Smooth muscle cell (in vitro differentiated cells): ENCODE measurements around the gene PLOD3. TPM values are rescaled to one million over a fixed set of nuclear protein-coding genes. Genes with fewer than 3 reads are reported as not detected.
"Not testable (repeated sequence)": the region's sequence is repeated elsewhere in the genome, so short reads cannot be mapped to it uniquely, and the experiment has no call there.

Source experiments
- DNase-seq: peaks from one replicate; lab custom pipeline; 2025; ENCODE audit not compliant: unreplicated experiment; lab: John Stamatoyannopoulos, UW
- H2AFZ ChIP-seq: fragments of 200-600 bp; sonication (generic); 2 replicates; pipeline ENCODE4 v1.6.0; 2016; ENCODE audit warnings: antibody characterized with exemption, low read depth, mild to moderate bottlenecking
- H3F3A ChIP-seq: fragments of 200-600 bp; sonication (generic); 2 replicates; pipeline ENCODE4 v1.6.0; 2017; ENCODE audit warnings: antibody characterized with exemption, low read depth
- H3K27ac ChIP-seq: fragments of 200-600 bp; sonication (generic); 2 replicates; pipeline ENCODE4 v1.5.1; 2016; ENCODE audit warnings: low read depth, mild to moderate bottlenecking
- H3K27me3 ChIP-seq: fragments of 200-600 bp; sonication (generic); 2 replicates; pipeline ENCODE4 v1.6.1; 2016; ENCODE audit warnings: low read depth, mild to moderate bottlenecking
- H3K36me3 ChIP-seq: fragments of 200-600 bp; sonication (generic); 2 replicates; pipeline ENCODE4 v1.5.1; 2016; ENCODE audit warnings: low read depth
- H3K4me1 ChIP-seq: fragments of 200-600 bp; sonication (generic); 2 replicates; pipeline ENCODE4 v1.5.1; 2016; ENCODE audit warnings: low read depth
- H3K4me2 ChIP-seq: fragments of 200-600 bp; sonication (generic); 2 replicates; pipeline ENCODE4 v1.6.0; 2016; ENCODE audit warnings: mild to moderate bottlenecking
- H3K4me3 ChIP-seq: fragments of 200-600 bp; sonication (generic); 2 replicates; pipeline ENCODE4 v1.5.1; 2016; ENCODE audit warnings: mild to moderate bottlenecking
- H3K79me2 ChIP-seq: fragments of 200-600 bp; sonication (generic); 2 replicates; pipeline ENCODE4 v1.6.0; 2016; ENCODE audit warnings: low read depth, mild to moderate bottlenecking
- H3K9ac ChIP-seq: fragments of 200-600 bp; sonication (generic); 2 replicates; pipeline ENCODE4 v1.6.0; 2016; ENCODE audit warnings: low read depth
- H3K9me3 ChIP-seq: fragments of 200-600 bp; sonication (generic); replicated peaks from 2 replicates; pipeline ENCODE4 v1.5.1; 2016; ENCODE audit warnings: low read depth
- H4K20me1 ChIP-seq: fragments of 200-600 bp; sonication (generic); 2 replicates; pipeline ENCODE4 v1.6.0; 2016; ENCODE audit warnings: low read depth
- CTCF ChIP-seq: fragments of 200-600 bp; sonication (generic); IDR thresholded peaks from 2 replicates; pipeline ENCODE4 v1.5.1; 2017; ENCODE audit warnings: borderline replicate concordance, mild to moderate bottlenecking, antibody characterized with exemption; ENCODE audit not compliant: insufficient read depth, poor library complexity, severe bottlenecking
- WGBS: methylation state at CpG from one replicate; pipeline ENCODE4 v1.1.7; 2016; ENCODE audit warnings: low lambda C conversion rate; 5-methylcytosine and 5-hydroxymethylcytosine counted together
- polyA plus RNA-seq: library from polyadenylated mRNA; unstranded; fragments of >200 nt; fragmentation: Nextera tagmentation; extraction: Ambion mirVana; gene quantifications from 2 replicates; pipeline ENCODE4 v1.2.1, GENCODE V29; 2016
- total RNA-seq: library from RNA; depleted of rRNA; stranded (reverse); fragments of >200 nt; gene quantifications from 2 replicates; pipeline ENCODE4 v1.2.3, GENCODE V29; 2014

The PLOD3 gene
- total and polyA plus RNA-seq, 2 experiments from 2014 or later: 58.4 to 168 TPM

DNA sequence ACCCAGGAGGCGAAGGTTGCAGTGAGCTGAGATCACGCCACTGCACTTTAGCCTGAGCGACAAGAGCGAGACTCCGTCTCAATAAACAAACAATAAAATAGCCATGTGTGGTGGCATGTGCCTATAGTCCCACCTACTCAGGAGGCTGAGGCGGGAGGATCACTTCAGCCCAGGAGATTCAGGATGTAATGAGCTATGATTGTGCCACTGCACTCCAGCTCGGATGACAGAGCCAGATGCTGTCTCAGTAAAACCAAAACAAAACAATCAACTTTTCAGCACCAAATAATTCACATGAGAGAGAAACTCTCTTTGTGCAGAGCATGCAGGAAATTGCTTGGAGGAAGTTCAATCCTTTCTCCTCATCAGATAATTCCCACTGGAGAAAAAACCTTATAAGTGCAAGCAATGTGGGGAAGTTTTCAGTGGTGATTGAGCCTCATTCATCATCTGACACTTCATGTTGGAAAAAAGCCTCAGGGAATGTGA is 40.9 kb upstream of the PLOD3 start:
- Histone ChIP-seq H3K9me3 (no peaks in the 10 kb centered on the region), H3K4me2 (no peak overlapping the region), H2AFZ (no peak overlapping the region), H3K4me1 (no peaks in the 10 kb centered on the region), H3K27ac (no peak overlapping the region), H4K20me1 (no peaks in the 10 kb centered on the region), H3K9ac (no peak overlapping the region), H3K4me3 (no peak overlapping the region), H3K36me3 (no peaks in the 10 kb centered on the region), H3F3A (no peaks in the 10 kb centered on the region), H3K79me2 (no peaks in the 10 kb centered on the region), H3K27me3 (no peaks in the 10 kb centered on the region)
- WGBS: 82% methylated on average over 7 of the region's 7 CpGs
- no peak for DNase-seq
- TF ChIP-seq CTCF: no peak

DNA sequence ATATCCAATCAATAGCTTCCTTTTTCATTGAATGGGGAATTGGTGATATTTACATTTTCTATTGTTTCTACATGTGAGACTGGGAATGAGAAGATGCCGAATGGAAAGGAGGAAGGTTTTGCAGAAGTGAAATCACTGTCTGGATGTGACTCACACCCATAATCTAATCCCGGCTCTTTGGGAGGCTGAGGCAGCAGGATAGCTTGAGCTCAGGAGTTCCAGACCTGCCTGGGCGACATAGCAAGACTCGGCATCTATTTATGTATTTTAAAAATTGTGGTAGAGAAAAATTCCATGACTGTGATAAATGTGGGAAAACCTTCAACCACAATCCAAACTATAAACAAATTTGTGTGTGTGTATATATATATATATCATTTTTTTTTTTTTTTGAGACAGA is 38.4 kb upstream of the PLOD3 start:
- no peak for DNase-seq
- no peak overlapping the region for H3K4me2 ChIP-seq
- H2AFZ ChIP-seq: no peak overlapping the region
- H3K27ac ChIP-seq: no peak overlapping the region
- no peaks in the 10 kb centered on the region for H3F3A ChIP-seq
- H3K4me3 ChIP-seq: no peak overlapping the region
- H3K36me3 ChIP-seq: no peaks in the 10 kb centered on the region
- peaks cover 10% of the 10 kb centered on the region for H3K79me2 ChIP-seq
- WGBS: 27% methylated on average over 4 of the region's 4 CpGs
- no peak for TF ChIP-seq CTCF
- H3K9ac ChIP-seq: no peak overlapping the region
- no peaks in the 10 kb centered on the region for H3K27me3 ChIP-seq
- H3K9me3 ChIP-seq: no peaks in the 10 kb centered on the region
- H4K20me1 ChIP-seq: peaks cover 1% of the 10 kb centered on the region
- H3K4me1 ChIP-seq: peaks cover 6% of the 10 kb centered on the region

GRCh38 chr7:101253199-101253598 is 35.8 kb upstream of the PLOD3 start:
- peaks cover 36% of the 10 kb centered on the region for H3K79me2 ChIP-seq
- not testable (repeated sequence) for H2AFZ ChIP-seq, H3K9me3 ChIP-seq, H3K4me3 ChIP-seq, H3K27me3 ChIP-seq, H3F3A ChIP-seq, H3K9ac ChIP-seq, H3K4me2 ChIP-seq, DNase-seq, H3K27ac ChIP-seq, H3K36me3 ChIP-seq
- WGBS: 96% methylated on average over 4 of the region's 5 CpGs
- H3K4me1 ChIP-seq: peaks cover 10% of the 10 kb centered on the region
- peaks cover 15% of the 10 kb centered on the region for H4K20me1 ChIP-seq

DNA sequence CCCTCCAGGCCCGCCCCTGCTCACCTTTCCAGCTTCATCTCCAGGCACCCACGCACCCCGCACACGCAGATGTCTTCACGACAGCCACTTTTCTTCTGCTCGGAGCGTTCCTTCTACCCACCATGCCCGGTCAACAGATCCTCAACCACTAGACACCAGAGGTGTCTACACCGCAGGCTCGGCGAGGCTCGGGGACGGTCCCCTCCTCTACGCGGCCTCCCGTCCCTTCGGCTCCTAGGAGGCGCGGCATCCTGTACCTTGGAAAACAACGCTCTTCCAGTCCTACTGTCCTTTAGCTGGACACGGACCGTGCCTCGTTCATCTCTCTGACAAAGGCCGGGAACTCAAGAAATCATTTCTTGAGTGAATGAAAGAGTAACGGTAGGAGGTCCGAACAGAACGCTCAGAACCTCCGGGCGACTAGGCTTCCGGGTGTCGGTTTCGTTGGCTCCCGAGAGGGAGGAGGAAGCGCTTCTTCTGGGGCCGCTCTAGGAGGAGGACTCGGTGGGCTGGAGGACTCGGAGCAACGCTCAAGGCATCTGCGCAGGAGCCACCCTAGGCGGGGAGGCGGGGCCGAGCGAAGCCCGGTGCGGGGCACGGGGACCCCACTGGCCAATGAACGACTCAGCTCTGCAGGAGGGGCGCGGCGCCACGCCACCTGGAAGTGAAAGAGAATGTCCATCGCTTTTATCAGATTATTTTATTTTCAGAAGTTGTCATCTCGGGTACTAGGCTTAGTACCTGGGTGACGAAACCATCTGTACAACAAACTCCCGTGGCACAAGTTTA is 34.7 kb upstream of the PLOD3 start:
- peak overlapping the region; percentile 91 for H3K4me2 ChIP-seq
- peaks cover 10% of the 10 kb centered on the region for H3K4me1 ChIP-seq
- H2AFZ ChIP-seq: peak overlapping the region; percentile 99
- peaks cover 18% of the 10 kb centered on the region for H4K20me1 ChIP-seq
- peaks cover 39% of the 10 kb centered on the region for H3K79me2 ChIP-seq
- no peak for TF ChIP-seq CTCF
- no peaks in the 10 kb centered on the region for H3K9me3 ChIP-seq
- H3F3A ChIP-seq: no peaks in the 10 kb centered on the region
- no peaks in the 10 kb centered on the region for H3K36me3 ChIP-seq
- DNase-seq: peak; percentile 87
- H3K27ac ChIP-seq: peak overlapping the region; percentile 90
- H3K9ac ChIP-seq: peak overlapping the region; percentile 90
- H3K4me3 ChIP-seq: peak overlapping the region; percentile 89
- under 1% methylated on average over 55 of the region's 55 CpGs for WGBS
- H3K27me3 ChIP-seq: no peaks in the 10 kb centered on the region
